SK-N-SH (cell line): ENCODE measurements around the gene DCAKD.

Experiments
- CTCF ChIP-seq: fragments of 200-600 bp; sonication (generic); IDR thresholded peaks from 2 replicates; pipeline ENCODE4 v1.6.1; 2017; ENCODE audit warnings: antibody characterized with exemption, mild to moderate bottlenecking, moderate library complexity
- ELF1 ChIP-seq: IDR thresholded peaks from 2 replicates; pipeline ENCODE4 v1.4.0; 2012
- EZH2phosphoT487 ChIP-seq: fragments of 200-600 bp; sonication (generic); IDR thresholded peaks from 2 replicates; pipeline ENCODE4 v1.6.1; 2017; ENCODE audit warnings: low read depth, mixed run types, mild to moderate bottlenecking, antibody characterized with exemption, moderate library complexity, borderline replicate concordance
- FOXJ3 ChIP-seq: sonication (generic); formaldehyde crosslinking; IDR thresholded peaks from 2 replicates; pipeline ENCODE4 v1.5.1; 2020; ENCODE audit warnings: mild to moderate bottlenecking, missing genetic modification reagents
- NRF1 ChIP-seq: IDR thresholded peaks from 2 replicates; pipeline ENCODE4 v1.6.1; 2012; ENCODE audit warnings: low read depth, mild to moderate bottlenecking, low read length
- POLR2AphosphoS5 ChIP-seq: IDR thresholded peaks from 2 replicates; pipeline ENCODE4 v1.6.1; 2012; ENCODE audit warnings: low read depth, low read length
- RFX5 ChIP-seq: IDR thresholded peaks from 2 replicates; pipeline ENCODE4 v1.6.1; 2012; ENCODE audit warnings: mild to moderate bottlenecking, improper control_type of control experiment, low read length
- TAF1 ChIP-seq: IDR thresholded peaks from 2 replicates; pipeline ENCODE4 v1.6.1; 2012; ENCODE audit warnings: low read depth, mild to moderate bottlenecking, low read length, moderate library complexity, borderline replicate concordance
- TEAD4 ChIP-seq: IDR thresholded peaks from 2 replicates; pipeline ENCODE4 v1.4.0; 2012; ENCODE audit warnings: mild to moderate bottlenecking, borderline replicate concordance; ENCODE audit not compliant: insufficient read depth

DNA sequence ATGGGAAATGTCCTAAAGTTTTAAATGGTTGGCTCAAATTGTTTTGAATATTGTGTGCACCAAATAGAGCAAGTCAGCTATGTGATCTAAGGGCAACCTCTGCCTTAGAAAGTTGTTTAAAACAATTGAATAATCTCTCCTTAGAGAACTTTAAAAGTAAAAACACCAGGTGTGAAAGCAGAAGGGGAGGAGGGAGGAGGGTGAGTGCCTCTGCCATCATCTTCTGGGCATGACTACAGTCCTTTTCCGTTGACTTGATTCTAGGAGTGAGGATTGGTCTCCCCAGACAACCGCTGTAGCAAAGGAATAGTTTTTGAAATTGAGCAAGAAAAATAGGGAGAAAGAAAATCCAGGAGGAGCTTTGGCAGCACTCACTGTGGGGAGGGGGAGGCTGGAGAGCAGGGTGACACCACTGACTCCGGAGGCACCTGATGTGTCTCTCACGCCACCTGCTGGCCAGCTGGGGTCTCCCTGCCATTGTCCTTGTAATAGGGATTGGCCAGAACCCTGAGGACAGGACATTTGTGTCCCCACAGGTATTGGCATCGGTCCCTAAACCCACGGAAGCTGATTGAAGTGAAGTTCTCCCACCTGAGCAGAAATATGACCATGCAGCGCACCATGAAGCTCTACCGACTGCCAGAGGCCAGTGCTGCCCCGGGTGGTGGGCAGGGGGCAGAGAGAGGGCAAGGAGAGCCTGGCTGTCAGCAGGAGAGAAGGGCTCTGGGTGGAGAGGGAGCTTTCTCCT, 47.6 kb upstream of the DCAKD start:
- TF ChIP-seq ELF1 (no peak), POLR2AphosphoS5 (no peak), CTCF (peak; percentile 91), NRF1 (no peak), TEAD4 (no peak), TAF1 (no peak), FOXJ3 (CRISPR knock-in tag) (no peak), EZH2phosphoT487 (no peak), RFX5 (no peak)
